Endothelial cell of umbilical vein (primary cell): ENCODE data around the gene SCN9A. TPM values are rescaled to one million over a fixed set of nuclear protein-coding genes. Genes with fewer than 3 reads are reported as not detected.

ENCODE experiments used
- BruUV-seq: library from RNA; stranded (reverse); fragments of 400-500 nt; replicated peaks from 2 replicates; lab custom pipeline; 2021; lab: Mats Ljungman, UMichigan
- CTCF ChIA-PET: fragments of 300-600, 350-600 bp; sonication (Branson Sonifier 250); formaldehyde crosslinking; loops from one replicate; lab custom pipeline; 2021; ENCODE audit warnings: antibody characterized with exemption, inconsistent platforms; lab: Charles Lee
- POLR2A ChIA-PET: fragments of 300-600, 350-600 bp; sonication (Branson Sonifier 250); formaldehyde crosslinking; loops from one replicate; lab custom pipeline; 2021; ENCODE audit warnings: antibody characterized with exemption, inconsistent platforms; lab: Charles Lee
- DNase-seq: peaks from one replicate; pipeline ENCODE4 v3.0.0-alpha.2; 2011; ENCODE audit warnings: low read depth, low spot score
- FAIRE-seq: peaks from 2 replicates; lab custom pipeline; 2011; peaks lifted over from hg19 to GRCh38; lab: Jason Lieb, UNC
- H2AFZ ChIP-seq: 2 replicates; pipeline ENCODE4 v1.6.0; 2012; ENCODE audit warnings: low read depth, low read length, control low read depth, inconsistent platforms
- H3K27ac ChIP-seq: 2 replicates; pipeline ENCODE4 v1.5.1; 2011; ENCODE audit warnings: low read depth, mild to moderate bottlenecking, control low read depth, low read length, moderate library complexity; ENCODE audit not compliant: insufficient read depth
- H3K27me3 ChIP-seq, 2 experiments: 2 replicates each; pipeline versions ENCODE4 v1.6.0 to v1.6.1; 2011; ENCODE audit warnings: low read length in 2 of 2, mixed read lengths in 1 of 2; ENCODE audit not compliant: control insufficient read depth in 2 of 2, insufficient read depth in 2 of 2
- H3K36me3 ChIP-seq, 2 experiments: 2 replicates in 1 of 2; 3 replicates in 1 of 2; pipeline ENCODE4 v1.5.1; 2011; ENCODE audit warnings: low read length in 2 of 2, mild to moderate bottlenecking in 1 of 2, moderate library complexity in 1 of 2; ENCODE audit not compliant: control insufficient read depth in 2 of 2, insufficient read depth in 2 of 2; ENCODE audit errors: extremely low read depth in 1 of 2
- H3K4me1 ChIP-seq: 3 replicates; pipeline ENCODE4 v1.5.1; 2011; ENCODE audit warnings: mild to moderate bottlenecking, low read length; ENCODE audit not compliant: control insufficient read depth, insufficient read depth; ENCODE audit errors: extremely low read depth
- H3K4me2 ChIP-seq: 2 replicates; pipeline ENCODE4 v1.6.1; 2011; ENCODE audit warnings: low read length, control low read depth, mixed read lengths; ENCODE audit not compliant: insufficient read depth
- H3K4me3 ChIP-seq, 3 experiments: fragments of 200-600 bp in 1 of 3; sonication (generic), shearing (Covaris generic) in 1 of 3; replicated peaks in 1 of 3; 2 replicates each; pipeline ENCODE4 v1.5.1; 2011 to 2016; ENCODE audit warnings: control low read depth in 3 of 3, low read length in 3 of 3, mild to moderate bottlenecking in 2 of 3, inconsistent platforms in 1 of 3, low read depth in 1 of 3, moderate library complexity in 1 of 3; ENCODE audit not compliant: insufficient read depth in 1 of 3
- H3K79me2 ChIP-seq: 2 replicates; pipeline ENCODE4 v1.6.0; 2012; ENCODE audit warnings: low read length, inconsistent platforms; ENCODE audit not compliant: control insufficient read depth, insufficient read depth
- H3K9ac ChIP-seq: replicated peaks from 2 replicates; pipeline ENCODE3; 2011; ENCODE audit warnings: low read length, control low read depth; ENCODE audit not compliant: insufficient read depth; ENCODE audit errors: extremely low read depth
- H3K9me1 ChIP-seq: replicated peaks from 3 replicates; pipeline ENCODE4 v1.6.0; 2011; ENCODE audit warnings: mild to moderate bottlenecking, low read length; ENCODE audit not compliant: control insufficient read depth, insufficient read depth; ENCODE audit errors: extremely low read depth
- H3K9me3 ChIP-seq: replicated peaks from 2 replicates; pipeline ENCODE4 v1.5.1; 2012; ENCODE audit warnings: low read length, inconsistent platforms; ENCODE audit not compliant: control insufficient read depth, insufficient read depth
- H4K20me1 ChIP-seq: replicated peaks from 2 replicates; pipeline ENCODE3; 2011; ENCODE audit warnings: mild to moderate bottlenecking, low read length; ENCODE audit not compliant: control insufficient read depth, insufficient read depth; ENCODE audit errors: extremely low read depth
- CTCF ChIP-seq, 2 donors: IDR thresholded peaks; 1 replicate in 1 of 2; 2 replicates in 1 of 2; pipeline ENCODE4 v1.5.1; 2011; ENCODE audit warnings: low read length in 2 of 2, mild to moderate bottlenecking in 2 of 2, moderate library complexity in 2 of 2, control low read depth in 1 of 2, inconsistent platforms in 1 of 2, low read depth in 1 of 2; ENCODE audit not compliant: insufficient read depth in 1 of 2; ENCODE audit errors: extremely low read depth in 1 of 2
- FOS ChIP-seq: IDR thresholded peaks from 2 replicates; pipeline ENCODE4 v1.6.1; 2011; ENCODE audit warnings: mild to moderate bottlenecking, low read length, moderate library complexity, borderline replicate concordance; ENCODE audit not compliant: insufficient read depth
- JUN ChIP-seq: IDR thresholded peaks from 2 replicates; pipeline ENCODE4 v1.6.1; 2011; ENCODE audit warnings: borderline replicate concordance, low read depth; ENCODE audit not compliant: insufficient read length, insufficient read depth
- MYC ChIP-seq: IDR thresholded peaks from one replicate; pipeline ENCODE4 v1.6.1; 2011; ENCODE audit warnings: mild to moderate bottlenecking, low read depth, low read length
- POLR2A ChIP-seq: IDR thresholded peaks from 2 replicates; pipeline ENCODE4 v1.6.1; 2012; ENCODE audit warnings: low read depth, mild to moderate bottlenecking, control low read depth, low read length
- POLR2AphosphoS5 ChIP-seq: IDR thresholded peaks from 2 replicates; pipeline ENCODE4 v1.6.1; 2012; ENCODE audit warnings: low read depth, mild to moderate bottlenecking, control low read depth, low read length, moderate library complexity; ENCODE audit not compliant: insufficient read depth
- dilution Hi-C: fragments of 300-500 bp; cut with MboI; formaldehyde crosslinking; loops from one replicate; pipeline ENCODE4 v1.15.0; 2019; ENCODE audit warnings: low sequenced_read_pairs; ENCODE audit not compliant: extremely low pct_ligation_motif_present
- intact Hi-C: fragments of 100-400 bp; cut with micrococcal nuclease; formaldehyde crosslinking; loops from one replicate; pipeline ENCODE4 v1.10.0; 2022
- polyA plus RNA-seq, 4 experiments: library from polyadenylated mRNA; depleted of rRNA in 3 of 4; stranded (reverse) in 3 of 4; unstranded in 1 of 4; fragments of >200 nt; gene quantifications; 2 replicates each; pipeline versions ENCODE4 v1.2.1 to v1.2.3, GENCODE V29; 2011 to 2012; ENCODE audit warnings: missing spikeins in 1 of 4
- total RNA-seq: library from RNA; stranded (reverse); gene quantifications from 2 replicates; pipeline ENCODE4 v1.2.3, GENCODE V29; 2021
- TF ChIP-seq, protein P1 (sequence below): IDR thresholded peaks from 2 replicates; pipeline ENCODE4 v1.6.1; 2011; ENCODE audit not compliant: insufficient read depth, insufficient read length

SCN9A gene
- total and polyA plus RNA-seq, 2 donors (not counting 3 experiments of a cell fraction or from before 2014, with no cell fraction given): 0.88 to 1.6 TPM

- POLR2A ChIA-PET: no interaction called here
- H3K4me1 ChIP-seq: no peaks in the 10 kb centered on the region
- H4K20me1 ChIP-seq: no peaks in the 10 kb centered on the region
- H2AFZ ChIP-seq: no peak overlapping the region
- no peaks in the 10 kb centered on the region for H3K36me3 ChIP-seq
- no peak overlapping the region for H3K9ac ChIP-seq
- no peak for DNase-seq
- H3K79me2 ChIP-seq: no peaks in the 10 kb centered on the region
- BruUV-seq: no TSS peak
- TF ChIP-seq MYC (no peak), POLR2A (no peak), JUN (no peak), CTCF (IDR thresholded peaks at IDR 0.05; ENCODE audit: extremely low read depth in 1 of 2, insufficient read depth in 1 of 2, low read depth in 1 of 2, low read length in 2 of 2) (no peak), POLR2AphosphoS5 (no peak), FOS (no peak)
- TF ChIP-seq, protein P1, sequence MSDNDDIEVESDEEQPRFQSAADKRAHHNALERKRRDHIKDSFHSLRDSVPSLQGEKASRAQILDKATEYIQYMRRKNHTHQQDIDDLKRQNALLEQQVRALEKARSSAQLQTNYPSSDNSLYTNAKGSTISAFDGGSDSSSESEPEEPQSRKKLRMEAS: no peak
- no peaks in the 10 kb centered on the region for H3K27me3 ChIP-seq
- intact Hi-C loops: no loop called here
- H3K4me3 ChIP-seq: no peak overlapping the region
- FAIRE-seq: no peak
- no peaks in the 10 kb centered on the region for H3K9me1 ChIP-seq
- no peak overlapping the region for H3K4me2 ChIP-seq
- H3K9me3 ChIP-seq: no peaks in the 10 kb centered on the region
- no peak overlapping the region for H3K27ac ChIP-seq
- CTCF ChIA-PET: interaction anchor here (1.1 kb wide), 1 partner anchor 205 kb away, joined by 3 read pairs; no protein-coding TSS in a partner anchor
- dilution Hi-C loops: no loop called here
Observed at GRCh38 chr2:166155589-166155988, 220.2 kb downstream of the SCN9A start.
